ENCODE results near the gene FBXO31. TPM values are rescaled to one million over a fixed set of nuclear protein-coding genes. Genes with fewer than 3 reads are reported as not detected.

Gene FBXO31
- polyA plus RNA-seq, 3 donors from 2014 or later, result 13.0 to 24.8 (median 14.9) TPM

DNA sequence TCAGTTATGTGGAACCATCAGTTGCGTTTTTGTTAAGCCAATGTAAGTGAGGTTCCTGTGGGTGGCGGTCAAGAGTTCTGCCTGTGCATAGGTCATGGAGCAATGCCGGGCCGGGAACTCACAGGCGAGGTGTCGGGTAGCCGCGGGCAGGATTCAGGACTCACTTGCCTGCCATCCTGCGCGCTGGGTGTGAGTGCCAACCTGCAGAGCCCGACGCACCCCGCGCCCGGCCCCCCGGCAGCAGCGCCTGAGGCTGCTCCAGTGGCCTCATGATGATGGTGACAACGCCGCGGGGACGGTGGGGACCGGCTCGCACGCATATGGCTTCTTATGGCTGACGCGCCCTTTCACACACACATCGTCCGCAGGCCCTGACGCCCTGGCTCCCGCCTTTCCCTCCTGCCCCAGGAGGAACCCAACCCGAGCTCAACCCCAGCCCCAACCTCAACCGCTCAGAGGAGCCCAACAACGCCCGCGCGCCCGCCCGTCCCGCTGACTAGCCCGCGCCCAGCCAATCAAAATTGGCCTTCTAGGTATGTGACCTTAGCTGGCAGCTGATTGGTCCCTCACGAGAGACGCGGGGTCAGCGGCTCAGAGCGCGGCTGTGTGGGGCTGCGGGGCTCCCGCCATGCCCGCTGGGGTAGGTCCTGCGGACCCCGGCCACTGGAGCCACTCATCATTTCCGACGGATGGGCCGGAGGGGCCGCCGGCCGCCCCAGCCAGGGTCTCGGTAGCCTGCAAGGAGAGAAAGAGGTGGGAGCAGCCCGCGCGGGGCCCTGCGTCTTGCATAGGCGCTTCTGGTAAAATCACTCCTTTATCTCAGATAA lies 66.4 kb downstream of the FBXO31 start, which contains the start of gene C16orf95:
C16orf95 (minus strand) TSS at position 470 of the 827 bp plus-strand sequence; CDS start at position 320, 150 bp downstream.
- H3K9me3 Mint-ChIP-seq, result no peaks in the 10 kb centered on the region

DNA sequence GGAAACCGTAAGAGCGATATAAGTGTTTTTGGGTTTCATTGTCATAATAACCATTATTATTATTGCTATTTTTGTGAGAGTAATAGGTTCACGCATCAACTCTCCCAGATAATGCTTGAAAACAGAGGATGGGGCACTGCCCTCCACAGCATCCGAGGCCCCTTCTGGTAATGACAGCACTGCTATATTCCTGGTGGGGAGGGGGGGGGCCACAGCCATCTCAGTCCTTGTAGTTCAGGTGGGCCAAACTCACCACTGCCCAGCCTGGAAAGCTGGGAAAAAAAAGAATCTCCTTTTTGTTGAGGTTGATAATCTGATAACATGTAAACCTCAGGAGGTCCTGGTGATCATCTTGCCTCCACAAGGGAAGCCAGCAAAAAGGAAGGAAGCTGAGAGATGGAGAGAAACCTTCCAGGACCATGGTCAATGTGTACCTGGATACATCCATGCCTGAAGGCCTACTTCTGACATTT lies 67.1 kb downstream of the FBXO31 start:
- Mint-ChIP-seq H3K27me3 (ENCODE audit: low read depth in 3 of 3) (peaks cover 6 to 14% (median 12%) of the 10 kb centered on the region in 3 donors), H3K9me3 (no peaks in the 10 kb centered on the region), H3K36me3 (no peaks in the 10 kb centered on the region), H3K4me3 (peak overlapping the region; percentile 91 to 97 (median 97)), H3K4me1 (peaks cover 19 to 20% of the 10 kb centered on the region in 2 donors), H3K27ac (peak overlapping the region; percentile 89 to 97 (median 94))
- no peak for DNase-seq

More for the DNA sequence above, 66.4 kb downstream of the FBXO31 start, which contains the start of gene C16orf95:
- DNase-seq, result peak; percentile 96 to 97 (median 96)
- Mint-ChIP-seq H3K4me3 (peak within 1 kb of the TSS; percentile 91 to 97 (median 97)), H3K36me3 (no peaks in the 10 kb centered on the region), H3K27ac (peak within 1 kb of the TSS; percentile 89 to 97 (median 94)), H3K27me3 (ENCODE audit: low read depth in 3 of 3) (peaks cover 6 to 14% (median 12%) of the 10 kb centered on the region in 3 donors), H3K4me1 (peaks cover 19 to 20% of the 10 kb centered on the region in 2 donors)

DNA sequence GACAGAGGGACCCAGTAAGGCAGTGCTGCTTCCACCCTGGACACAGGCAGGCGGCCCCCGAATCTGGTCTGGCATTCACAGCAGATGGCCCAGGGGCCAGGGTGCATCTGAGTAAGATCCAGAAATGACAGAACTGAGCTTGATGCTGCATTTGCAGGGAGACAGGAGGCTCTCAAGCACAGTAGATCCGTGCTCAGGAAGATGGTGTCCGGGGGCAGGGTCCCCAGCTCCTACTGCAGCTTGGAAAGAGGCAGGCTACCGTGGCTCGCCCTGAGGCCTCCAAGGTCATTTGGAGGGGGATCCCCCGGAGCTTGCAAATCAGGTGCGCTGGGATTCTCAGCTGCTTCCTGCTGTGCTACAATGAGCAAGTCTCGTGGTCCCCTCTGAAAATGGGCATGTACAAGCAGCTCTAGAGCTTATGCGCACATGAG lies 68.6 kb downstream of the FBXO31 start:
- no peak for DNase-seq
- no peaks in the 10 kb centered on the region for H3K9me3 Mint-ChIP-seq
- H3K4me3 Mint-ChIP-seq, result no peak overlapping the region
- peaks cover 6 to 14% (median 11%) of the 10 kb centered on the region in 3 donors for H3K27me3 Mint-ChIP-seq (ENCODE audit: low read depth in 3 of 3)
- H3K27ac Mint-ChIP-seq, result peak overlapping the region in 1 of 6 donors; percentile 45
- peaks cover 19 to 20% of the 10 kb centered on the region in 2 donors for H3K4me1 Mint-ChIP-seq
- H3K36me3 Mint-ChIP-seq, result no peaks in the 10 kb centered on the region

DNA sequence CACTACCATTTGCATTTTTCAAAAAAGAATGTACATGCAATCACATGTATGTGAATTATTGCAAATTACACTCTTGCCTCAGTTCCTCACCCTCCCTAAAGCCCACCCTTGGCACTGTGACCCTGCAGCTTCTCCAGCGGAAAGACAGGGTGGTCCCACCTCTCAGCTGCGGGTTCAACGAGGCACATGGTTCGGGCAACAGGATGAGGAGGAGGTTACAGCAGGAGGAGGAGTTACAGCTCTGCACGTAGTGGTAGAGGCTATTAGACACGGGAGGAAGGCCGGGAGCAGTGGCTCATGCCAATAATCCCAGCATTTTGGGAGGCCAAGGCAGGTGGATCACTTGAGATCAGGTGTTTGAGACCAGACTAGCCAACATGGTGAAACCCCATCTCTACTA lies 71.6 kb downstream of the FBXO31 start:
- no peaks in the 10 kb centered on the region for H3K9me3 Mint-ChIP-seq

DNA sequence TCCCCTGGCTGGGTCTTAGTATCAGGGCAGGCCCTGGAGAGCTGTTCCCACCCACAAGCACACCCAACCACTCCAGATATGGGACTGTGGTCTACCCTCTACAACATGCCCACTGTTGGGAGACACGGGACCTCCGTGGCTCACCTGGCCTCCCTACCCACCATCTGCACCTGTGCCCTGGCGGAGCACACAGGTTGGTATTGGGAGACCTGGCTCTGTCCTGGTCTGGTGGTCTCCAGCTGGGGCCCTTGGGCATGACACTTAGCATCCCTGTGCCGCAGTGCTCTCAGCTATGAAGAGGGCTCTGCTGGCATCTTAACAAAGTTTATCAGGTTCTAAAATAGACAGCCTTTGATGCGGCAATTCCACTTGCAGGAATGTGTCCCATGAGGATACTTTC lies 72.2 kb downstream of the FBXO31 start:
- no peak overlapping the region for H3K4me3 Mint-ChIP-seq
- no peaks in the 10 kb centered on the region for H3K27me3 Mint-ChIP-seq (ENCODE audit: low read depth in 3 of 3)
- no peak overlapping the region for H3K27ac Mint-ChIP-seq
- no peak for DNase-seq
- peaks cover 3 to 5% (median 4%) of the 10 kb centered on the region in 3 donors for H3K36me3 Mint-ChIP-seq
- H3K4me1 Mint-ChIP-seq, result peaks cover 0 to under 1% of the 10 kb centered on the region in 2 donors
- H3K9me3 Mint-ChIP-seq, result no peaks in the 10 kb centered on the region

More for the DNA sequence above, 71.6 kb downstream of the FBXO31 start:
- H3K4me3 Mint-ChIP-seq, result no peak overlapping the region
- peaks cover under 1 to 4% (median under 1%) of the 10 kb centered on the region in 3 donors for H3K27me3 Mint-ChIP-seq (ENCODE audit: low read depth in 3 of 3)
- no peak for DNase-seq
- no peak overlapping the region for H3K27ac Mint-ChIP-seq
- H3K36me3 Mint-ChIP-seq, result peaks cover 3 to 5% (median 4%) of the 10 kb centered on the region in 3 donors
- H3K4me1 Mint-ChIP-seq, result peaks cover 0 to 4% of the 10 kb centered on the region in 2 donors

DNA sequence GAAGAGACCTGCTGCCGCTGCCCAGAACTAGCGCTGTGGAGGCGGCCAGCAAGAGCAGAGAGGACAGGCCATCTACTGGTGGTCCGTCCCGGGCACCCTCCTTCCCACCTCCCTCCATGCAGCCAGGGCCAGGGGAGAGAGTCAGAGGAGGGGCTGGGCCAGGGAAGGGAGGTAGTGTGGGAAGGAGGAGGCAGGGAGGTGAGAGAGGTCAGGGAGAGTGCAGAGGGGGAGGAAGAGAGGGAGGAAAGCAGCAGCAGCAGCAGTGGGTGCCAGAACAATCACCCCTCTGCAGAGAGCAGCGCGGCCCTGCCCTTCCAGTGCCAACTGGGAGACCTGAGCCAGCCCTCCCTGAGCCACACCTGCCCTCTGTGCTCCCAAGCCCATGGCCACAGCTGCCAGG lies 73.0 kb downstream of the FBXO31 start:
- Mint-ChIP-seq H3K9me3 (no peaks in the 10 kb centered on the region), H3K4me3 (no peak overlapping the region), H3K36me3 (peaks cover 3 to 5% (median 4%) of the 10 kb centered on the region in 3 donors), H3K27ac (no peak overlapping the region), H3K4me1 (no peaks in the 10 kb centered on the region), H3K27me3 (ENCODE audit: low read depth in 3 of 3) (no peaks in the 10 kb centered on the region)
- no peak for DNase-seq

DNA sequence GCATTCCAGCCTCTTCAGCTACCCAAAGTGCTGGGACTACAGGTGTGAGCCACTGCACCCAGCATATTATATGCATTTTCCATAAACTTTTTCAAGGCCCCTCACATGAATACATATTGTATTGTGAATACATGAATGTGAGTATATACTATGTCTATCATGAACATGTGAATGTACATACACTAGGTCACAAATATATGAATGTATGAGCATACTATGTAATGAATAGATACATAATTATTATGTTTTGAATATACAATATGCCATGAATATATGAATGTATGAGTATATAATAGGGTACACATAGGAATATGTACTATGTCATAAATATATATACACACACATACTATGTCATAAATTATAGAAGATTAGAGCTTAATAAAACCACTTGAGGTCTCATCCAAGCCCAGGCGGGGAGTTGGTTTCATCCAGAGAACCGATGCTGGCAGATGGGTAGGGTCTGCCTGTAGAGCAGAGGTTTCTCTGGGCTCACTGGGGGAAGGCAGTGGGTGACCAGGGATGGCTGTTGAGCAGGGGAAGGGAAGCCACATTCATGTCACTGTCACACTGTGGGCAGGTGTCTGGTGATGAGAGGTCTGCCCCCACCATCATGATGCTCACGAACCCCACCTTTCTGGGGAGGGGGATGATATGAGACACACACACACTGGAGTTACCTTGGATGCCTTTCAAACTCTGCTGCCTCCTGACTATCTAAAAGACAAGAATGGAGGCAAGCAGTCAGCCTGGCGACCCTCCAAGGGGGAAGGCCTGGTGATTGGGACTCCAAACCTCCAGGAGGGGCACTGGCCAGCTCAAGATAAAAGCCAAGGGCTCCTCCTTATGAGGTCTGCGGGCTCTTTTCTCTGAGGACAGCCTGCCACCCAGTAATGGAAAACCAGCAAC lies 73.7 kb downstream of the FBXO31 start:
- H3K27me3 Mint-ChIP-seq (ENCODE audit: low read depth in 3 of 3), result no peaks in the 10 kb centered on the region
- peaks cover 3 to 5% (median 4%) of the 10 kb centered on the region in 3 donors for H3K36me3 Mint-ChIP-seq
- no peak overlapping the region for H3K4me3 Mint-ChIP-seq
- no peak for DNase-seq
- H3K9me3 Mint-ChIP-seq, result no peaks in the 10 kb centered on the region
- no peak overlapping the region for H3K27ac Mint-ChIP-seq
- no peaks in the 10 kb centered on the region for H3K4me1 Mint-ChIP-seq

DNA sequence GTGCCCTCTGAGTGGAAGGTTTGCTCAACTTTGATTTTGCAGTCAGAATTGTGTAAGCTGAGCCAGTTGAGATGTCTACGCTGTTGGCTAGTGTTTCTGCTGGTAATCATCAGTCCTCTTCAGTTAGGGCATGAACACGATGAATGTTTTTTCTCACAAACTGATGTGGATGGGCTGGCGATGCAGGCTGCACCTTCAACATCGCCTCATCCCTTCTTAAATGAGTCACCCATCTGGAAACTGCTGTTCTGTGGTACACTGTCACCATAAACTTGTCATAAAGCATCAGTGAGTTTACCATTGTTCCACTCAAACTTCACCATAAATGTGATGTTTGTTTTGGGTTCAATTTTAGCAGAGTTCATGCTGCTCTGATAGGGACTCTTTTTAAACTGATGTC lies 74.8 kb downstream of the FBXO31 start:
- H3K36me3 Mint-ChIP-seq, result peaks cover 3 to 5% (median 4%) of the 10 kb centered on the region in 3 donors
- no peaks in the 10 kb centered on the region for H3K4me1 Mint-ChIP-seq
- no peak overlapping the region for H3K27ac Mint-ChIP-seq
- H3K27me3 Mint-ChIP-seq (ENCODE audit: low read depth in 3 of 3), result no peaks in the 10 kb centered on the region
- DNase-seq, result no peak
- H3K4me3 Mint-ChIP-seq, result no peak overlapping the region
- H3K9me3 Mint-ChIP-seq, result no peaks in the 10 kb centered on the region

DNA sequence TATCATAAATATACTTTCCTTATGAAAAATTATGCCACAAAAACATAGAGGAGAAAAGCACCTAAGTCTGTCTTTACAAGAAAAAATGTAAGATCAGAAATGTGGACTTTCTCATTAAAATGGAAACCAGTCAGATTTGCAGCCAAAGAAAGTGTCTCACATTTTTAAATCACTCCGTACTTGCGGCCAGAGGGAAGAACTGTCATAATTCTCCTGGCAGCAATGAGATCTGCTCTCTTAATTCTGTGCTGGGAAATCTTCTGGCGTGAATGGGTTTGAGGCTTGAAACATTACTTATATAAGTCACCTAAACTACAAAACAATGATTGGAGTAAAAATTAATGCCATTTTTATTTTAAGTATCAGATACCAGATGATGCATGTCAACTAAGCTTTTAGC lies 77.1 kb downstream of the FBXO31 start:
- no peak overlapping the region for H3K4me3 Mint-ChIP-seq
- no peaks in the 10 kb centered on the region for H3K9me3 Mint-ChIP-seq
- H3K27me3 Mint-ChIP-seq (ENCODE audit: low read depth in 3 of 3), result no peaks in the 10 kb centered on the region
- H3K36me3 Mint-ChIP-seq, result peaks cover 3 to 5% (median 4%) of the 10 kb centered on the region in 3 donors
- H3K27ac Mint-ChIP-seq, result no peak overlapping the region
- DNase-seq, result no peak
- H3K4me1 Mint-ChIP-seq, result no peaks in the 10 kb centered on the region

DNA sequence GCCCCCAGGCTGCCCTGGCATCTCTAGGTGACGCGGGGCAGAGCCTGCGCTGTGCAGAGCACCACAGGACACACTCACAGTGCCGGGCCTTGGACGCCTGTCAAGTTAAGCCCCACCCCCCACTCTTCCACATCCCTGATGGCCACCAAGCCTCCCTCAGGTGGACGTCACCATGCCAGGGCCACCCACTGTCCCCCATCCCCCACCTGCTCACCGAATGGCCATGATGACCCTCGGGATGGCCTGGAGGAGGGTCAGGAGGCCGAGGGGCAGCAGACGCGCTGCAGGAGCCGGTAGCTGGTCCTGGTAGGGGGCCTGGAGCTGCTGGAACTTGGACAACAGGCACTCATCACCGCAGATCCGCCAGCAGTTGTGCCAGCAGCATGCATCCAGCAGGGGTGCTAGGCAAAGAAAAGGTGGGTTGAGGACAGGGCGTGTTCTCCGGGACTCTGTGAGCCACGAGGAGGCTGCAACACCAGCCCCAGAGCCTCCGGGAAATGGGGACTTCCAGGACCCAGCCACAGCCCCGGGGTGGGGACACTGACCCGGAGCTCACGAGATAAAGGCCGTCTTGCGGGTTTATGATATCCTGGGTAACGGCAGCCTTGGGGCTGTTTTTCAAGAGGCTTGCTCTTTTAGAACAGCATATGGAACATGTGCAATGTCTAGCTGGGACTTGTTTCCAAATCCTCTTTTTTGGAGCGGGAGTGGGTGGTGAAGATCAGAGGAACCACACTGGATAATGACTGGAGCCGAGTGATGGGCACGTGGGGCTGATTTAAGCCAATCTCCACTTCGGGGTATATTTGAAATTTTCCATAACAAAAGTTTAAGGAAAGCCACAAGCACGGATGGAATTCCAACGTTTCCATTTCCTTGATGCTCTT lies 77.8 kb downstream of the FBXO31 start:
- Mint-ChIP-seq H3K4me3 (no peak overlapping the region), H3K27ac (no peak overlapping the region), H3K27me3 (ENCODE audit: low read depth in 3 of 3) (no peaks in the 10 kb centered on the region), H3K9me3 (no peaks in the 10 kb centered on the region), H3K4me1 (no peaks in the 10 kb centered on the region), H3K36me3 (peaks cover 3 to 5% (median 4%) of the 10 kb centered on the region in 3 donors)
- no peak for DNase-seq

DNA sequence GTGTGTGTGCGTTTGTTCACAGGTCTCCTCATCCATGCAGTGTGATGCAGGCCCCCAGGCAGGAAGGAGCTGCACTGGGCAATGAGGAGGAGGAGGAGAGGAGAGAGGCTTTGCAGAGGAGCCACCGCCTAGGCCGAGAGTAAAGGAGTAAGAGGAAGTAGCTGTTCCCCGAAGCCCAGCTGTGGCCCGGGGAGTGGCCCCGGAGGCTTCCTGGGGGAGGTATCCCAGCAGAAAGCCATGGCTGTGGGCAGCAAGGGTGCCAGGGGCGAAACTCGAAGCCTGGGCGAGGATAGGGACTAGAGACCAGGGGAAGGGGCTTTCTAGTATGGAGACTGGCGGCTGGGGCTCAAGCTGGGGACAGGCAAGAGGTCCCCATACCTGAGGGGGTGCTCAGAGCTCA lies 78.6 kb downstream of the FBXO31 start:
- Mint-ChIP-seq H3K4me3 (no peak overlapping the region), H3K27ac (no peak overlapping the region)

DNA sequence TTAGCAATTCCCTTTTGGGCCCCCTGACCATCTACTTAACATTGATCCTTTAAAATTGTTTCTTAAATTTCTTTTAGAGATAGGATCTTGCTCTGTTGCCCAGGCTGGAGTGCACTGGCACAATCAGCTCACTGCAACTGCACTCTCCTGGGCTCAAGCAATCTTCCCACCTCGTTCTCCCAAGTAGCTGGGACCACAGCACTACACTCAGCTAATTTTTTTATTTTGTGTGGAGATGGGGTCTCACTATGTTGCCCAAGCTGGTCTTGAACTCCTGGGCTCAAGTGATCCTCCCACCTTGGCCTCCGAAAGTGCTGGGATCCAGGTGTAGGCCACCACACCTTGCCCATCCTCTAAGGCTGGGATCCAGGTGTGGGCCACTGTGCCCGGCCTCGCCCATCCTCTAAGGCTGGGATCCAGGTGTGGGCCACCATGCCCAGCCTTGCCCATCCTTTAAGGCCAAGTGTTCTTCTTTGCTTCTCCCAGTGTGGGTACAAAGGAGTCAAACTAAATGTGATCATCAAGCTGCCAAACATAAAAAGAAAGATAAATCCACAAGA lies 79.5 kb downstream of the FBXO31 start:
- Mint-ChIP-seq H3K27me3 (ENCODE audit: low read depth in 3 of 3) (no peaks in the 10 kb centered on the region), H3K27ac (no peak overlapping the region), H3K9me3 (no peaks in the 10 kb centered on the region), H3K4me1 (no peaks in the 10 kb centered on the region), H3K36me3 (peaks cover 3 to 5% (median 4%) of the 10 kb centered on the region in 3 donors), H3K4me3 (no peak overlapping the region)
- no peak for DNase-seq

More for the DNA sequence above, 78.6 kb downstream of the FBXO31 start:
- Mint-ChIP-seq H3K27me3 (ENCODE audit: low read depth in 3 of 3) (no peaks in the 10 kb centered on the region), H3K4me1 (no peaks in the 10 kb centered on the region), H3K9me3 (no peaks in the 10 kb centered on the region), H3K36me3 (peaks cover 3 to 5% (median 4%) of the 10 kb centered on the region in 3 donors)
- DNase-seq, result no peak
